MCF 10A (cell line): ENCODE results near the gene E4F1. TPM values are rescaled to one million over a fixed set of nuclear protein-coding genes. Genes with fewer than 3 reads are reported as not detected.

ENCODE experiments used
- BruUV-seq: library from RNA; stranded (reverse); fragments of 400-500 nt; replicated peaks from 2 replicates; lab custom pipeline; 2021; lab: Mats Ljungman, UMichigan
- CTCF ChIA-PET: fragments of 300-600 bp; sonication (Branson Sonifier 250); formaldehyde crosslinking; extraction: SDS; loops from one replicate; lab custom pipeline; 2021; ENCODE audit warnings: antibody characterized with exemption, inconsistent platforms; lab: Yijun Ruan, JAX
- POLR2A ChIA-PET: fragments of 300-600, 350-650 bp; sonication (Branson Sonifier 250); formaldehyde crosslinking; extraction: SDS; loops from one replicate; lab custom pipeline; 2020; ENCODE audit warnings: antibody characterized with exemption, inconsistent platforms; lab: Yijun Ruan, JAX
- DNase-seq: peaks from one replicate; pipeline ENCODE4 v3.0.0-alpha.2; 2018; ENCODE audit not compliant: unreplicated experiment
- H3K27ac Mint-ChIP-seq: one replicate; pipeline ENCODE4 v1.8.0; 2022; ENCODE audit warnings: mild to moderate bottlenecking, low read depth, mixed read lengths; ENCODE audit not compliant: unreplicated experiment
- H3K27me3 Mint-ChIP-seq: one replicate; pipeline ENCODE4 v1.8.0; 2022; ENCODE audit warnings: mixed read lengths; ENCODE audit not compliant: insufficient read depth, unreplicated experiment
- H3K36me3 Mint-ChIP-seq: one replicate; pipeline ENCODE4 v1.8.0; 2022; ENCODE audit warnings: mild to moderate bottlenecking, moderate library complexity, mixed read lengths; ENCODE audit not compliant: insufficient read depth, unreplicated experiment
- H3K4me1 Mint-ChIP-seq: one replicate; pipeline ENCODE4 v1.8.0; 2022; ENCODE audit warnings: mixed read lengths; ENCODE audit not compliant: insufficient read depth, unreplicated experiment
- H3K4me3 Mint-ChIP-seq: one replicate; pipeline ENCODE4 v1.8.0; 2022; ENCODE audit warnings: mild to moderate bottlenecking, moderate library complexity, mixed read lengths; ENCODE audit not compliant: unreplicated experiment
- H3K9me3 Mint-ChIP-seq: one replicate; pipeline ENCODE4 v1.8.0; 2022; ENCODE audit warnings: mixed read lengths; ENCODE audit not compliant: unreplicated experiment
- intact Hi-C: fragments of 100-400 bp; cut with micrococcal nuclease; formaldehyde crosslinking; loops from 2 replicates; pipeline ENCODE4 v1.14.1; 2022
- total RNA-seq: library from RNA; stranded (reverse); gene quantifications from 2 replicates; pipeline ENCODE4 v1.2.3, GENCODE V29; 2022
- TF ChIP-seq, protein P1 (sequence below): fragments of 200-600 bp; IDR thresholded peaks from one replicate; pipeline ENCODE4 v1.8.0; 2022; ENCODE audit warnings: antibody characterized with exemption, mild to moderate bottlenecking; ENCODE audit not compliant: unreplicated experiment

E4F1 gene
- total RNA-seq, 1 experiment from 2014 or later: 26.2 TPM

DNA sequence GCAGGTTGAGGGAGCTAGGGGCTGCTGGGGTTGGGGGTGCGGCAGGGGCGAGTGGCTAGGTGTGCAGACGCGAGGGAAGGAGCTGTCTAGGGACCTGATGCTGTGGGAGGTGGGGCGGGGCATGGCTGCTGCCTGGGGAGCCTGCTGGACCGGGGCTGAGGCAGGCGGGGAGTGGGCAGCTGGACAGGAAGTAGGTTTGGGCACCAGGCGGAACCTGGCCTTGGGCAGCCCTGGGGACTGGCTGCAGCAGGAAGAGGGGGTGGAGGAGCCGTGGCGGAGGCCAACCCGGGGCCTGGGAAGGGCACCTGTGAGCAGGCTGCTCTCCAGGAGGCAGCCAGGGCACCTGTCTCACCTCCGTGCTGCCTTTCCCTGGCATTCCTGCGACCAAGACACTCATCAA, 7.0 kb downstream of the E4F1 start:
- TF ChIP-seq, protein P1, sequence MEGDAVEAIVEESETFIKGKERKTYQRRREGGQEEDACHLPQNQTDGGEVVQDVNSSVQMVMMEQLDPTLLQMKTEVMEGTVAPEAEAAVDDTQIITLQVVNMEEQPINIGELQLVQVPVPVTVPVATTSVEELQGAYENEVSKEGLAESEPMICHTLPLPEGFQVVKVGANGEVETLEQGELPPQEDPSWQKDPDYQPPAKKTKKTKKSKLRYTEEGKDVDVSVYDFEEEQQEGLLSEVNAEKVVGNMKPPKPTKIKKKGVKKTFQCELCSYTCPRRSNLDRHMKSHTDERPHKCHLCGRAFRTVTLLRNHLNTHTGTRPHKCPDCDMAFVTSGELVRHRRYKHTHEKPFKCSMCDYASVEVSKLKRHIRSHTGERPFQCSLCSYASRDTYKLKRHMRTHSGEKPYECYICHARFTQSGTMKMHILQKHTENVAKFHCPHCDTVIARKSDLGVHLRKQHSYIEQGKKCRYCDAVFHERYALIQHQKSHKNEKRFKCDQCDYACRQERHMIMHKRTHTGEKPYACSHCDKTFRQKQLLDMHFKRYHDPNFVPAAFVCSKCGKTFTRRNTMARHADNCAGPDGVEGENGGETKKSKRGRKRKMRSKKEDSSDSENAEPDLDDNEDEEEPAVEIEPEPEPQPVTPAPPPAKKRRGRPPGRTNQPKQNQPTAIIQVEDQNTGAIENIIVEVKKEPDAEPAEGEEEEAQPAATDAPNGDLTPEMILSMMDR: no peak
- H3K9me3 Mint-ChIP-seq: no peaks in the 10 kb centered on the region
- H3K4me1 Mint-ChIP-seq: peaks cover 4% of the 10 kb centered on the region
- no peaks in the 10 kb centered on the region for H3K27me3 Mint-ChIP-seq
- intact Hi-C loops: no loop called here
- peaks cover 46% of the 10 kb centered on the region for H3K36me3 Mint-ChIP-seq
- ChIA-PET POLR2A (interaction anchor here (0.5 to 1.0 kb wide), 2 partner anchors 21 to 283 kb away, joined by 3 to 6 read pairs; partner anchors contain the start of gene ECI1), CTCF (interaction anchor here (0.5 kb wide), 1 partner anchor 261 kb away, joined by 4 read pairs; no protein-coding TSS in a partner anchor)
- no peak overlapping the region for H3K4me3 Mint-ChIP-seq
- no peak for DNase-seq
- H3K27ac Mint-ChIP-seq: no peak overlapping the region
- no TSS peak for BruUV-seq

DNA sequence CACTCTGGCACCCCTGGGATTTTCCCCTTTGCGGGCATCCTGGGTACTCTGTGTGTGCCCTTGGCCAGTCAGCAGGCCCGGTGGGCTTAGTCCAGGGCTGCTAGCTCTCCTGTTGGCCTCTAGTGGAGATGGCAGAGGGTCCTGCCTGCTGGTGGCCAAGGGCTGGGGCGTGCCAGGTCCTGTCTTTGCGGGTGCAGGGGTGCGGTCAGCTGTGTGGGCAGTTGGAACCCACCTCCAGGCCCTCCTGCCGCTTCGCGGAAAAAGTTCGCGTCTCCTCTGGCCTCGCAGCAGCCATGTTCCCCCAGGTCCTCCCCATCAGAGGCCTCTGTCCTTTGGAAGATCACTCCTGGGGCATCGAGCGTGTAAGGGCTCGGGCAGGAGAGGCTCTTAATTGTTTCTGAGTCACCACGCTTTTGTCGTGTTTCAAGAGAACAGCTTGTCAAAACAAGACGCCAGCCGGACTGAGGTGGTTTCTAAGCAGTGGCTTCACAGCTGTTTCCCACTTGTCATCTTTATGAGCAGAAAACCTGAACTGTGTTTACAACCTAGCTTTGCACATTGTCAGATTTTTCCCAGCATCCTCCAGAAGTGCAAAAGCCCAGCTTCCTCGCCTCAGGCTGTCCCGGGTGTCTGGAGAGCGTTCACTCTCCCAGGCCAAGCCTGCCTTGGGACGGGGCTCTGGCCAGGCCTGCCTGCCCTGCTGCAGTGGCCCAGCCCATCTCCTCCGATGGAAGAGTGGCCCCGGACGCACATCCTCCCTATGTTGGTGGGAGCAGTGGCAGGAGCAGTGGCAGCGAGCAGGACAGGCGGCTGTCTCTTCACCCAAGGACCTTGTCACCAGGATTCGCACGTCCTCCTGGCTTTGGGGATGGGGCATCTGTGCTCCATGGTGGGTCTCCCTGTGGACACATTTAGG, 7.9 kb downstream of the E4F1 start:
- Mint-ChIP-seq H3K27ac (no peak overlapping the region), H3K27me3 (no peaks in the 10 kb centered on the region), H3K4me1 (no peaks in the 10 kb centered on the region), H3K4me3 (no peak overlapping the region), H3K36me3 (peaks cover 55% of the 10 kb centered on the region), H3K9me3 (no peaks in the 10 kb centered on the region)
- intact Hi-C loops: no loop called here
- DNase-seq: no peak
- TF ChIP-seq, protein P1: no peak
- ChIA-PET POLR2A (interaction anchor here (0.5 to 1.1 kb wide), 3 partner anchors 8 to 282 kb away, joined by 3 to 6 read pairs (median 4); partner anchors contain the start of gene ECI1), CTCF (no interaction called here)
- no TSS peak for BruUV-seq

DNA sequence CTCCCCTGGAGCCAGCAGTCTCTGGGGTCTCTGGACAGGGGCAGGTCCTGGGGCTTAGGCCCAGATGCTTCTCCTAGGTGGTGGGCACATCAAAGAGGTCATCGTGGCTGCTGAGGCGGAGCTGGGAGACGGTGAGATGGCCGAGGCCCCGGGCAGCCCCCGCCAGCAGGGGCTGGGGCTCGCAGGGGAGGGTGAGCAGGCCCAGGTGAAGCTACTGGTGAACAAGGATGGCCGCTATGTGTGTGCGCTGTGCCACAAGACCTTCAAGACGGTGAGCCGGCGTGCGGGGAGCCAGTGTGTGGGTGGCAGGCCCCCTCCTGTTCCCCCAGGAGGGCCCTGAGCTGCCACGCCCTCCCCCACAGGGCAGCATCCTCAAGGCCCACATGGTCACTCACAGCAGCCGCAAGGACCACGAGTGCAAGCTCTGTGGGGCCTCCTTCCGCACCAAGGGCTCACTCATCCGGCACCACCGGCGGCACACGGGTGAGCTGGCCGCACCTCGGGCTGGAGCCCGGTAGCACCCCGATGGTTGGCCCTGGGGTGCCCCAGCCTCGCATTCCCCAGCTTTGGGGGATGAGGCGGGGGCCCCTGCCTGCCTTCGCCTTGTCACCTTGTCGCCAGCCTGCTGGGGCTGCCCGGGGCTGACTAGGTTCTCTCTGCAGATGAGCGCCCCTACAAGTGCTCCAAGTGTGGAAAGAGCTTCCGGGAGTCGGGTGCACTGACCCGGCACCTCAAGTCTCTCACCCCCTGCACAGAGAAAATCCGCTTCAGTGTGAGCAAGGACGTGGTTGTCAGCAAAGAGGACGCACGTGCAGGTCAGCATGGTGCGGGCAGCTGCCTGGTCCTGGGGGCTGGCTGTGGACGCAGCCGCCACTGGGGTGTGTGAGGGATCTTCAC, 9.0 kb downstream of the E4F1 start:
- H3K27me3 Mint-ChIP-seq: no peaks in the 10 kb centered on the region
- intact Hi-C loops: no loop called here
- peaks cover 56% of the 10 kb centered on the region for H3K36me3 Mint-ChIP-seq
- POLR2A ChIA-PET: interaction anchor here (1.1 kb wide), 1 partner anchor 9 kb away, joined by 4 read pairs; no protein-coding TSS in a partner anchor
- H3K27ac Mint-ChIP-seq: no peak overlapping the region
- no peak for DNase-seq
- H3K4me3 Mint-ChIP-seq: no peak overlapping the region
- no peaks in the 10 kb centered on the region for H3K9me3 Mint-ChIP-seq
- BruUV-seq: no TSS peak
- CTCF ChIA-PET: no interaction called here
- TF ChIP-seq, protein P1: no peak
- no peaks in the 10 kb centered on the region for H3K4me1 Mint-ChIP-seq
